ENCODE results near the gene ZNF644.

- TF ChIP-seq, protein P1, sequence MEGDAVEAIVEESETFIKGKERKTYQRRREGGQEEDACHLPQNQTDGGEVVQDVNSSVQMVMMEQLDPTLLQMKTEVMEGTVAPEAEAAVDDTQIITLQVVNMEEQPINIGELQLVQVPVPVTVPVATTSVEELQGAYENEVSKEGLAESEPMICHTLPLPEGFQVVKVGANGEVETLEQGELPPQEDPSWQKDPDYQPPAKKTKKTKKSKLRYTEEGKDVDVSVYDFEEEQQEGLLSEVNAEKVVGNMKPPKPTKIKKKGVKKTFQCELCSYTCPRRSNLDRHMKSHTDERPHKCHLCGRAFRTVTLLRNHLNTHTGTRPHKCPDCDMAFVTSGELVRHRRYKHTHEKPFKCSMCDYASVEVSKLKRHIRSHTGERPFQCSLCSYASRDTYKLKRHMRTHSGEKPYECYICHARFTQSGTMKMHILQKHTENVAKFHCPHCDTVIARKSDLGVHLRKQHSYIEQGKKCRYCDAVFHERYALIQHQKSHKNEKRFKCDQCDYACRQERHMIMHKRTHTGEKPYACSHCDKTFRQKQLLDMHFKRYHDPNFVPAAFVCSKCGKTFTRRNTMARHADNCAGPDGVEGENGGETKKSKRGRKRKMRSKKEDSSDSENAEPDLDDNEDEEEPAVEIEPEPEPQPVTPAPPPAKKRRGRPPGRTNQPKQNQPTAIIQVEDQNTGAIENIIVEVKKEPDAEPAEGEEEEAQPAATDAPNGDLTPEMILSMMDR (IDR thresholded peaks at IDR 0.05), result no peak
- TF ChIP-seq POLR2A (IDR thresholded peaks at IDR 0.05) (no peak), POLR2AphosphoS5 (IDR thresholded peaks at IDR 0.05) (no peak), EP300 (IDR thresholded peaks at IDR 0.05) (no peak)
Measured at GRCh38 chr1:90945287-90945686, 76.5 kb downstream of the ZNF644 start.

Measured in suprapubic skin (tissue), 4 donors.